Measurements from ENCODE around the gene MTMR8. TPM values are rescaled to one million over a fixed set of nuclear protein-coding genes. Genes with fewer than 3 reads are reported as not detected.
"Not testable (repeated sequence)": the region's sequence is repeated elsewhere in the genome, so short reads cannot be mapped to it uniquely, and the experiment has no call there.

The MTMR8 gene
- total RNA-seq, 4 donors from 2014 or later = 7.0 to 13.0 (median 8.9) TPM

- no peak overlapping the region for H3K27ac ChIP-seq
- peaks cover 0 to 5% (median 0%) of the 10 kb centered on the region in 4 donors for H3K9me3 ChIP-seq
- H3K36me3 ChIP-seq = no peaks in the 10 kb centered on the region
- TF ChIP-seq POLR2A (IDR thresholded peaks at IDR 0.05) (no peak), CTCF (IDR thresholded peaks at IDR 0.05) (no peak)
- H3K27me3 ChIP-seq = no peaks in the 10 kb centered on the region
- no peak overlapping the region for H3K4me3 ChIP-seq
- DNase-seq = no peak
- no peaks in the 10 kb centered on the region for H3K4me1 ChIP-seq
Observed at GRCh38 chrX:64389489-64389888, 5.8 kb downstream of the MTMR8 start.

GRCh38 chrX:64380789-64381188, 14.5 kb downstream of the MTMR8 start:
- not testable (repeated sequence) for H3K4me1 ChIP-seq, H3K27ac ChIP-seq, H3K4me3 ChIP-seq, H3K36me3 ChIP-seq, DNase-seq, H3K27me3 ChIP-seq
- peaks cover 0 to 18% (median 2%) of the 10 kb centered on the region in 4 donors for H3K9me3 ChIP-seq

- no peaks in the 10 kb centered on the region for H3K36me3 ChIP-seq
- H3K27ac ChIP-seq = no peak overlapping the region
- H3K4me3 ChIP-seq = no peak overlapping the region
- H3K9me3 ChIP-seq = peaks cover 0 to 17% (median 2%) of the 10 kb centered on the region in 4 donors
- no peaks in the 10 kb centered on the region for H3K4me1 ChIP-seq
- no peaks in the 10 kb centered on the region for H3K27me3 ChIP-seq
- no peak for DNase-seq
- TF ChIP-seq POLR2A (IDR thresholded peaks at IDR 0.05) (no peak), CTCF (IDR thresholded peaks at IDR 0.05) (no peak)
Observed at GRCh38 chrX:64379924-64380323, 15.3 kb downstream of the MTMR8 start.

GRCh38 chrX:64377753-64378152, 17.5 kb downstream of the MTMR8 start:
- H3K4me1 ChIP-seq = no peaks in the 10 kb centered on the region
- DNase-seq = no peak
- H3K27ac ChIP-seq = no peak overlapping the region
- peaks cover 0 to 13% (median 2%) of the 10 kb centered on the region in 4 donors for H3K9me3 ChIP-seq
- no peaks in the 10 kb centered on the region for H3K27me3 ChIP-seq
- no peaks in the 10 kb centered on the region for H3K36me3 ChIP-seq
- H3K4me3 ChIP-seq = no peak overlapping the region
- TF ChIP-seq CTCF (IDR thresholded peaks at IDR 0.05) = no peak
- no peak for TF ChIP-seq POLR2A (IDR thresholded peaks at IDR 0.05)

GRCh38 chrX:64352081-64352480, 43.2 kb downstream of the MTMR8 start:
- Histone ChIP-seq H3K27ac (peak overlapping the region in 1 of 4 donors; percentile 36), H3K36me3 (no peaks in the 10 kb centered on the region), H3K4me3 (no peak overlapping the region), H3K4me1 (no peaks in the 10 kb centered on the region), H3K9me3 (no peaks in the 10 kb centered on the region), H3K27me3 (no peaks in the 10 kb centered on the region)
- no peak for TF ChIP-seq CTCF (IDR thresholded peaks at IDR 0.05)
- TF ChIP-seq POLR2A (IDR thresholded peaks at IDR 0.05) = no peak
- DNase-seq = no peak

- DNase-seq = no peak
- TF ChIP-seq POLR2A (IDR thresholded peaks at IDR 0.05) (no peak), CTCF (IDR thresholded peaks at IDR 0.05) (no peak)
- H3K4me1 ChIP-seq = no peaks in the 10 kb centered on the region
- H3K27me3 ChIP-seq = no peaks in the 10 kb centered on the region
- no peak overlapping the region for H3K4me3 ChIP-seq
- H3K27ac ChIP-seq = no peak overlapping the region
- no peaks in the 10 kb centered on the region for H3K36me3 ChIP-seq
- no peaks in the 10 kb centered on the region for H3K9me3 ChIP-seq
Observed at GRCh38 chrX:64350521-64350920, 44.7 kb downstream of the MTMR8 start.
